ENCODE results near the gene ENKUR.

DNA sequence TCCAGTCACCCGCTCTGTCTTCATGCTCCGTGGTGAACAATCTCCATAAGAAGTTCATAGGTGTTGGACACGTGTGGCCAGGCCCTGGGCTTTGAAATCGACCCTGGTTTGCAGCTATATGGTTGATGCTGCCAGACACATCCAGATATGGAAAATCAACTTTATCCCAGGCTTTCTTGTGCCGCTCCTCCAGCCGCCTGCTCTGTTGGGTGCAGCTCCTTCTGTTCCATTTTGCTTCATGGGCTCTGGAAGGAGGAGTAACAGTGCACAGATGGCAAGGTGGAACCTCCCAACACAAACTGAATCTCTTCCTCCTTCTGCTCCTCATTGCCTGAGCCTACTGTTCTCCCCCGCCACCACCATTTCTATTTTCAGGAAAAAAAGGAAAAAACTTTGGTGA lies 45.2 kb upstream of the ENKUR start:
- no peak for TF ChIP-seq POLR2A (IDR thresholded peaks at IDR 0.05; ENCODE audit: low read depth, low read length)
- no peak for TF ChIP-seq TAF1 (IDR thresholded peaks at IDR 0.05; ENCODE audit: borderline replicate concordance, low read depth, low read length)
- no peak for TF ChIP-seq POLR2AphosphoS5 (IDR thresholded peaks at IDR 0.05; ENCODE audit: low read depth, low read length)

Measured in GM12892 (cell line).